HFF-Myc (cell line): ENCODE measurements around the gene CNP.

Experiments
- DNase-seq: peaks from one replicate; pipeline ENCODE4 v3.0.0-alpha.2; 2011; ENCODE audit warnings: low read depth; ENCODE audit errors: extremely low read depth
- H3K4me3 ChIP-seq: replicated peaks from 2 replicates; pipeline ENCODE4 v1.5.1; 2011; ENCODE audit warnings: low read depth, mild to moderate bottlenecking, control low read depth, low read length
- TF ChIP-seq, protein P1 (sequence below): IDR thresholded peaks from 2 replicates; pipeline ENCODE4 v1.5.1; 2012; ENCODE audit warnings: mild to moderate bottlenecking, low read depth, low read length, control low read depth; ENCODE audit errors: missing control alignments

CNP gene

DNA sequence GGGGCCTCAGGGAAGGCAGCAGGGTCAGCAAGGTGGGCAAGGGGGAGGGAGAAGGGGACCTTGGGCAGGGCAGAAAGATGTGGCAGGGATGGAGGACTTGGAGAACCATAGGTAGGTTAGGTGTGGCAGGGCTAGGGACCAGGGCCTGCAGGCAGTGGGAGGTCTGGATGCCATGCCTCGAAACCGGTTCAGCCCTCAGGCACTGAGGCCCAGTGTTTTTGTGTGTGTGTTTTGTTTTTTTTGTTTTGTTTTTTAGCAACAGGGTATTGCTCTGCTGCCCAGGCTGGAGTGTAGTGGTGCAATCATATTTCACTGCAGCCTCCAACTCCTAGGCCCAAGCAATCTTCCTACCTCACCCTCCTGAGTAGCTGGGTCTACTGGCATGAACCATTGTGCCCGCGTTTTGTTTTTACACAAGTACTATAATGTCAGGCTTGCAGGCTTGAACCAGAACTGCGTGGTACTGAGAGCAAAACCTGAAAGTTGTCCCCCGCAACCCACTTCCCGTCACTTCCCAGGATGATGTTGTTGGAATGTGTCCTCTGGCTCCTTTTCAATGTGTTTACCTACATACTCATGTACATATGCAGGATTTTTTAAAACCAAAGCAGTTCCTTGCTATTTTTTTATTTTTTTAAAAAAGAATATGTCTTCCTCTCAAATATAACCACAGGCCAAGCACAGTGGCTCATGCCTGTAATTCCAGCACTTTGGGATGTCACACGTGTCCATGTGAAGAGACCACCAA lies 23.8 kb upstream of the CNP start:
- no peak for DNase-seq
- no peak overlapping the region for H3K4me3 ChIP-seq
- TF ChIP-seq, protein P1, sequence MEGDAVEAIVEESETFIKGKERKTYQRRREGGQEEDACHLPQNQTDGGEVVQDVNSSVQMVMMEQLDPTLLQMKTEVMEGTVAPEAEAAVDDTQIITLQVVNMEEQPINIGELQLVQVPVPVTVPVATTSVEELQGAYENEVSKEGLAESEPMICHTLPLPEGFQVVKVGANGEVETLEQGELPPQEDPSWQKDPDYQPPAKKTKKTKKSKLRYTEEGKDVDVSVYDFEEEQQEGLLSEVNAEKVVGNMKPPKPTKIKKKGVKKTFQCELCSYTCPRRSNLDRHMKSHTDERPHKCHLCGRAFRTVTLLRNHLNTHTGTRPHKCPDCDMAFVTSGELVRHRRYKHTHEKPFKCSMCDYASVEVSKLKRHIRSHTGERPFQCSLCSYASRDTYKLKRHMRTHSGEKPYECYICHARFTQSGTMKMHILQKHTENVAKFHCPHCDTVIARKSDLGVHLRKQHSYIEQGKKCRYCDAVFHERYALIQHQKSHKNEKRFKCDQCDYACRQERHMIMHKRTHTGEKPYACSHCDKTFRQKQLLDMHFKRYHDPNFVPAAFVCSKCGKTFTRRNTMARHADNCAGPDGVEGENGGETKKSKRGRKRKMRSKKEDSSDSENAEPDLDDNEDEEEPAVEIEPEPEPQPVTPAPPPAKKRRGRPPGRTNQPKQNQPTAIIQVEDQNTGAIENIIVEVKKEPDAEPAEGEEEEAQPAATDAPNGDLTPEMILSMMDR, result no peak

DNA sequence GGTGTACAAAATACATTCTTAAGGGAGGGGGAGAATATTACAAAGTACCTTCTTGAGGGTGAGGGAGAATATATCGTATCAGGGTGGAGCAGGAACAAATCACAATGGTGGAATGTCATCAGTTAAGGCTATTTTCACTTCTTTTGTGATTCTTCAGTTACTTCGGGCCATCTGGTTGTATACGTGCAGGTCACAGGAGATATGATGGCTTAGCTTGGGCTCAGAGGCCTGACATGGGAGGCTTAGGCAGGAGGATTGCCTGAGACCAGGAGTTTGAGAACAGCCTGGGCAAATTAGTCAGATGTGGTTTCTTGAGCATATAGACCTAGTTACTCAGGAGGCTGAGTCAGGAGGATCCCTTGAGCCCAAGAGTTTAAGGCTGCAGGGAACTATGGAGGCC lies 23.1 kb upstream of the CNP start:
- TF ChIP-seq, protein P1, result no peak
- DNase-seq, result no peak
- no peak overlapping the region for H3K4me3 ChIP-seq

DNA sequence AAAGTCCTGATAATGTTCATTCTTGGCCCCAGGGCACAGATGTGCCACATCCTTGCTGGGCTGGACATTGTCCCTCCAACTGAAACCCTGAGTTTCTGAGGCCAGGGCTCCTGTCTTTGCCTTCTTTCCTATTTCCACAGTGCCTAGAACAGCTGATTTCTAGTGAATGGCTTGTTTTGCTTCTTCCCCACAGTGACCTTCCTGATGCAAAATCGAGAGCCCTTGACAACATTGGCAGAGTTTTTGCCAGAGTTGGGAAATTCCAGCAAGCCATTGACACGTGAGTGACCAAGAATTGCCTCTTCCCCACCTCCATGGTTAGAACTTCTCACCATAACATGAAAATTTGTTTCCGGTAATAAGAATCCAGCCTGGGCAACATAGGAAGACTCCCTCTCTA lies 21.7 kb upstream of the CNP start:
- H3K4me3 ChIP-seq, result no peak overlapping the region
- no peak for DNase-seq
- TF ChIP-seq, protein P1, result no peak

DNA sequence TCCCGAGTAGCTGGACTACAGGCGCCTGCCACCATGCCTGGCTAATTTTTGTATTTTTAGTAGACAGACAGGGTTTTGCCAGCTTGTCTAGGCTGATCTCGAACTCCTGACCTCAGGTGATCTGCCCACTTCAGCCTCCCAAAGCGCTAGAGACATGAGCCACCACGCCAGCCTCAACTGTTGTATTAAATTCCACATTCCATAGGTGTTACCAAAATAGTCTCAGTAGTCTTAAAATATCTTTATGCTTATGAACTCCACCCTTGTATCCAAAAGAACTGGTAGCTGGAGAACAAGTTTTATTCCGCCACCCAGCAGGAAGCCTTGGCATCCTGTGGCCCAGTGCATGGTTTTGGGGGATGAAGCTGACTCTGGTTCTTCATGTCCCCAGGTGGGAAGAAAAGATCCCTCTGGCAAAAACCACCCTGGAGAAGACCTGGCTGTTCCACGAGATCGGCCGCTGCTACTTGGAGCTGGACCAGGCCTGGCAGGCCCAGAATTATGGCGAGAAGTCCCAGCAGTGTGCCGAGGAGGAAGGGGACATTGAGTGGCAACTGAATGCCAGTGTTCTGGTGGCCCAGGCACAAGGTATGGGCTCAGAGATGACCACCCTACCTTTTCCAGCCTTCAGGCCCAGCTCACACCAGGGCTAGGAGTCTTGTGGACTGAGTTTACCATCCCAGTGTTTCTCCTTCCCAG lies 17.7 kb upstream of the CNP start:
- H3K4me3 ChIP-seq, result no peak overlapping the region
- DNase-seq, result no peak
- TF ChIP-seq, protein P1, result no peak

DNA sequence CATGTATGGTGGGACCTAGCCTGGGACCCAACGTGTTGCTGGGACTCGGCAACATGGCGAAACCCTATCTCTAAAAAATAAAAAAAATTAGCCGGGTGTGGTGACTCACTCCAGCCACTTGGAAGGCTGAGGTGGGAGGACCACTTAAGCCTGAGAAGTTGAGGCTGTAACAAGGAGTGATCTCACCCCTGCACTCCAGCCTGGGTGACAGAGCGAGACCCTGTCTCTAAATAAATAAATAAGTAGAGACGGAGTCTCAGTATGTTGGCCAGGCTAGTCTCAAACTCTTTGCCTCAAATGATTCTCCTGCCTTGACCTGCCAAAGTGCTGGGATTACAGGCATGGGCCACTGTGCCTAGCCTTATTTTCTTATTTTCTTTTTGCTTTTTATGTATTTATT lies 10.1 kb upstream of the CNP start:
- TF ChIP-seq, protein P1, result no peak
- DNase-seq, result no peak
- H3K4me3 ChIP-seq, result no peak overlapping the region

DNA sequence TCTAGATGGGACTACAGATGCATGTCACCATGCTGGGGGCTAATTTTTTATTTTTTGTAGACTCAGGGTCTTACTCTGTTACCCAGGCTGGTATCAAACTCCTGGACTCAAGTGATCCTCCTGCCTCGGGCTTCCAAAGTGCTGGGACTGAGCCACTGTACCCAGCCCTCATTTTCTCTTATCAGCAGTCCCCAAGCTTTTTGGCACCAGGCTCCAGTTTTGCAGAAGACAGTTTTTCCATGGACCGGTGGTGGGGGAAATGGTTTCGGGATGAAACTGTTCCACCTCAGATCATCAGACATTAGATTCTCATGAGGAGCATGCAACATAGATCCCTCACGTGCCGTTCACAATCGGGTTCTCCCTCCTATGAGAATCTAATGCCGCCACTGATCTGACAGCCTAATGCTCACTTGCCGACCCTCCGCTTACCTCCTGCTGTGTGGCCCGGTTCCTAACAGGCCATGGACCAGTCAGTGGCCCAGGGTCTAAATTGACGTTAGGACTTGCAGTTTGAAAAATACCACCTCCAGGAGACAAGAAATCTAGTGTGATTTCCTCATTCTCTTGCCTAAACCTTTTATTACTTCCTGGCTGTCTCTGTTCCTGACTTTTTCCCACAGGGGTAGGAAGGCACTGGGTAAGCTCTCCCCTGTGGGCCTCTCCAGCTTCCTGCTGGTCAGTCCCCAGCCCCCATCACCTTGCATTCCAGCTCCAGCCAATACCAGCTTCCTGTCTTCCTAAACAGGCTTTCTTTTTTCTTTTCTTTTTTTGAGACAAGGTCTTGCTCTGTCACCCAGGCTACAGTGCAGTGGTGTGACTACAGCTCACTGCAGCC lies 9.3 kb upstream of the CNP start:
- DNase-seq, result no peak
- H3K4me3 ChIP-seq, result no peak overlapping the region
- TF ChIP-seq, protein P1, result no peak
